ENCODE results near the gene ITGB6. TPM values are rescaled to one million over a fixed set of nuclear protein-coding genes. Genes with fewer than 3 reads are reported as not detected.

Gene ITGB6
- total and polyA plus RNA-seq, 2 of the 8 experiments (the other 6 are each of a cell fraction or from before 2014, with no cell fraction given): not detected

GRCh38 chr2:160139350-160139749 lies 60.7 kb downstream of the ITGB6 start:
- no peak overlapping the region for H2BK20ac ChIP-seq (ENCODE audit: low read length)
- no peaks in the 10 kb centered on the region for H3K36me3 ChIP-seq (ENCODE audit: control insufficient read depth in 2 of 4, insufficient read depth in 4 of 4, low read length in 3 of 4)
- H2AK5ac ChIP-seq (ENCODE audit: low read depth, low read length): no peak overlapping the region
- H3K56ac ChIP-seq (replicated peaks; ENCODE audit: insufficient read length, low read depth, low read length): no peak overlapping the region
- H4K5ac ChIP-seq (ENCODE audit: insufficient read length, low read depth, low read length): no peak overlapping the region
- H4K8ac ChIP-seq (ENCODE audit: extremely low read depth, insufficient read depth, low read length): no peak overlapping the region
- no peak overlapping the region for H3K9ac ChIP-seq (replicated peaks in 1 of 4; ENCODE audit: extremely low read depth in 1 of 4, low read depth in 3 of 4, low read length in 3 of 4)
- no peak overlapping the region for H2BK12ac ChIP-seq (ENCODE audit: low read depth, low read length)
- no peak overlapping the region for H3K27ac ChIP-seq (ENCODE audit: low read depth, low read length)
- no peak overlapping the region for H3K18ac ChIP-seq (ENCODE audit: extremely low read depth, low read length)
- H3K4me1 ChIP-seq (replicated peaks in 1 of 4; ENCODE audit: control insufficient read depth in 3 of 4, insufficient read depth in 4 of 4, low read length in 3 of 4): no peaks in the 10 kb centered on the region
- no peak overlapping the region for H2BK5ac ChIP-seq (ENCODE audit: low read depth, low read length)
- no peak overlapping the region for H3K4ac ChIP-seq (replicated peaks; ENCODE audit: insufficient read length, low read depth, low read length)
- no peaks in the 10 kb centered on the region for H4K20me1 ChIP-seq (replicated peaks in 1 of 2; ENCODE audit: control insufficient read depth in 1 of 2, insufficient read depth in 2 of 2, low read length in 2 of 2)
- no peak overlapping the region for H2BK15ac ChIP-seq (ENCODE audit: low read length)
- no peak overlapping the region for H3K4me2 ChIP-seq (ENCODE audit: insufficient read depth in 1 of 2, low read depth in 2 of 2, low read length in 2 of 2)
- H3K27me3 ChIP-seq (replicated peaks in 1 of 4; ENCODE audit: control insufficient read depth in 3 of 4, extremely low read depth in 1 of 4, insufficient read depth in 3 of 4, low read length in 3 of 4): no peaks in the 10 kb centered on the region
- H4K91ac ChIP-seq (replicated peaks; ENCODE audit: insufficient read length, low read length): no peak overlapping the region
- H3K23ac ChIP-seq (ENCODE audit: insufficient read length): no peak overlapping the region
- no peak overlapping the region for H2BK120ac ChIP-seq (replicated peaks; ENCODE audit: low read depth, low read length)
- ChIA-PET CTCF (ENCODE audit: partially characterized antibody) (interaction anchor here (0.8 to 1.8 kb wide), 2 partner anchors 71 to 150 kb away, joined by 3 to 4 read pairs; no protein-coding TSS in a partner anchor), POLR2A (ENCODE audit: partially characterized antibody) (no interaction called here)
- FAIRE-seq (no peak), DNase-seq (ENCODE audit: low read depth in 1 of 2, low spot score in 2 of 2) (no peak)
- no peak overlapping the region for H3K14ac ChIP-seq (ENCODE audit: insufficient read length)
- TF ChIP-seq PHF8 (conservative IDR thresholded peaks at IDR 0.05; ENCODE audit: low read depth, low read length) (no peak), MAX (IDR thresholded peaks at IDR 0.05) (no peak), USF2 (IDR thresholded peaks at IDR 0.05; ENCODE audit: low read length) (no peak), NRF1 (IDR thresholded peaks at IDR 0.05; ENCODE audit: low read depth, low read length) (no peak), SRF (IDR thresholded peaks at IDR 0.05; ENCODE audit: low read depth, low read length) (no peak), CEBPB (IDR thresholded peaks at IDR 0.05; ENCODE audit: low read depth, low read length) (no peak), FOSL1 (IDR thresholded peaks at IDR 0.05; ENCODE audit: insufficient read depth, low read depth, low read length) (no peak), BCL11A (IDR thresholded peaks at IDR 0.05; ENCODE audit: low read depth in 2 of 2, low read length in 2 of 2) (no peak), GABPA (IDR thresholded peaks at IDR 0.05; ENCODE audit: borderline replicate concordance, insufficient read depth, low read length) (no peak), SUZ12 (IDR thresholded peaks at IDR 0.05; ENCODE audit: low read length) (no peak), SIRT6 (IDR thresholded peaks at IDR 0.05; ENCODE audit: low read length) (no peak), HDAC2 (IDR thresholded peaks at IDR 0.05; ENCODE audit: borderline replicate concordance in 1 of 2, low read depth in 2 of 2, low read length in 2 of 2) (no peak), CTBP2 (IDR thresholded peaks at IDR 0.05; ENCODE audit: borderline replicate concordance, insufficient read depth, insufficient read length, low read length) (no peak)
- H3K9me3 ChIP-seq (ENCODE audit: insufficient read depth in 2 of 2, low read depth in 1 of 2, low read length in 1 of 2): no peaks in the 10 kb centered on the region
- no peaks in the 10 kb centered on the region for H3K79me1 ChIP-seq (ENCODE audit: low read depth, low read length)
- H3K4me3 ChIP-seq (ENCODE audit: extremely low read depth in 1 of 4, insufficient read depth in 2 of 4, low read depth in 3 of 4, low read length in 4 of 4): no peak overlapping the region
- no peak overlapping the region for H2AFZ ChIP-seq (ENCODE audit: low read length)
- H3K79me2 ChIP-seq (ENCODE audit: control insufficient read depth in 1 of 2, insufficient read depth in 2 of 2, low read length in 2 of 2): no peaks in the 10 kb centered on the region
- H3K23me2 ChIP-seq (ENCODE audit: low read depth, low read length): no peaks in the 10 kb centered on the region

Measured in H1 (cell line).